IMR-90 (cell line): ENCODE measurements around the gene KRT1. TPM values are rescaled to one million over a fixed set of nuclear protein-coding genes. Genes with fewer than 3 reads are reported as not detected.

Experiments used
- ATAC-seq: fragments of 200-7000 bp; cut with Tn5 transposase; 2 replicates; pipeline ENCODE4 v1.9.1; 2020; ENCODE audit warnings: low read depth, mild to moderate bottlenecking, moderate library complexity
- BruUV-seq: library from RNA; stranded (reverse); fragments of 400-500 nt; replicated peaks from 2 replicates; lab custom pipeline; 2021; lab: Mats Ljungman, UMichigan
- CTCF ChIA-PET: fragments of 300-600 bp; formaldehyde crosslinking; extraction: SDS; loops from one replicate; lab custom pipeline; 2021; ENCODE audit warnings: antibody characterized with exemption; lab: Yijun Ruan, JAX
- POLR2A ChIA-PET: fragments of 300-600 bp; sonication (Branson Sonifier 250); formaldehyde crosslinking; loops from one replicate; lab custom pipeline; 2022; ENCODE audit warnings: antibody characterized with exemption; ENCODE audit not compliant: unreplicated experiment; lab: Charles Lee
- DNase-seq: peaks from one replicate; pipeline ENCODE4 v3.0.0; 2013
- H2AFZ ChIP-seq: replicated peaks from 2 replicates; pipeline ENCODE3; 2013; ENCODE audit warnings: low read length, mild to moderate bottlenecking; ENCODE audit not compliant: poor library complexity
- H2AK5ac ChIP-seq: 2 replicates; pipeline ENCODE4 v1.6.1; 2013; ENCODE audit warnings: low read depth, low read length, inconsistent platforms
- H2AK9ac ChIP-seq: replicated peaks from 2 replicates; pipeline ENCODE3; 2013; ENCODE audit warnings: mild to moderate bottlenecking, low read depth, low read length, moderate library complexity; ENCODE audit not compliant: poor library complexity
- H2BK120ac ChIP-seq: 2 replicates; pipeline ENCODE4 v1.6.1; 2013; ENCODE audit warnings: low read depth, low read length, inconsistent platforms
- H2BK15ac ChIP-seq: 3 replicates; pipeline ENCODE4 v1.6.1; 2013; ENCODE audit warnings: low read depth, low read length, inconsistent platforms
- H2BK20ac ChIP-seq: 2 replicates; pipeline ENCODE4 v1.6.1; 2013; ENCODE audit warnings: low read depth, mild to moderate bottlenecking, inconsistent platforms, low read length, moderate library complexity
- H2BK5ac ChIP-seq: 2 replicates; pipeline ENCODE4 v1.6.1; 2013; ENCODE audit warnings: mild to moderate bottlenecking, low read depth, low read length, inconsistent platforms; ENCODE audit not compliant: poor library complexity, severe bottlenecking
- H3K14ac ChIP-seq: replicated peaks from 2 replicates; pipeline ENCODE4 v1.6.1; 2013; ENCODE audit warnings: low read depth, low read length, inconsistent platforms
- H3K18ac ChIP-seq: 2 replicates; pipeline ENCODE4 v1.6.1; 2013; ENCODE audit warnings: low read depth, low read length, control low read depth
- H3K23ac ChIP-seq: 2 replicates; pipeline ENCODE4 v1.6.1; 2013; ENCODE audit warnings: low read depth, low read length, inconsistent platforms
- H3K27ac ChIP-seq: 2 replicates; pipeline ENCODE4 v1.5.1; 2013; ENCODE audit warnings: mild to moderate bottlenecking, control low read depth, low read length; ENCODE audit not compliant: insufficient read depth
- H3K27me3 ChIP-seq: 2 replicates; pipeline ENCODE4 v1.6.1; 2013; ENCODE audit warnings: low read length; ENCODE audit not compliant: control insufficient read depth, insufficient read depth
- H3K36me3 ChIP-seq: 2 replicates; pipeline ENCODE4 v1.6.1; 2013; ENCODE audit warnings: low read length, mixed read lengths; ENCODE audit not compliant: control insufficient read depth, insufficient read depth
- H3K4ac ChIP-seq: 2 replicates; pipeline ENCODE4 v1.6.1; 2013; ENCODE audit warnings: low read depth, low read length, inconsistent platforms
- H3K4me1 ChIP-seq: 2 replicates; pipeline ENCODE4 v1.6.1; 2013; ENCODE audit warnings: low read length, mixed read lengths; ENCODE audit not compliant: control insufficient read depth, insufficient read depth
- H3K4me2 ChIP-seq: 2 replicates; pipeline ENCODE4 v1.6.1; 2013; ENCODE audit warnings: low read depth, mild to moderate bottlenecking, control low read depth, low read length, moderate library complexity
- H3K4me3 ChIP-seq: 2 replicates; pipeline ENCODE4 v1.5.1; 2013; ENCODE audit warnings: low read depth, mild to moderate bottlenecking, control low read depth, low read length, moderate library complexity; ENCODE audit not compliant: insufficient read depth
- H3K56ac ChIP-seq: 2 replicates; pipeline ENCODE4 v1.6.1; 2013; ENCODE audit warnings: low read length, inconsistent platforms; ENCODE audit not compliant: insufficient read depth; ENCODE audit errors: extremely low read depth
- H3K79me1 ChIP-seq, 2 experiments: 2 replicates each; pipeline ENCODE4 v1.6.1; 2013; ENCODE audit warnings: low read length in 2 of 2, inconsistent platforms in 1 of 2, low read depth in 1 of 2
- H3K9ac ChIP-seq: 2 replicates; pipeline ENCODE4 v1.6.1; 2013; ENCODE audit warnings: low read depth, low read length, control low read depth
- H3K9me1 ChIP-seq: 2 replicates; pipeline ENCODE4 v1.6.1; 2013; ENCODE audit warnings: low read length, inconsistent platforms; ENCODE audit not compliant: insufficient read depth
- H3K9me3 ChIP-seq: 2 replicates; pipeline ENCODE4 v1.6.1; 2013; ENCODE audit warnings: low read length; ENCODE audit not compliant: control insufficient read depth, insufficient read depth
- H4K20me1 ChIP-seq: 2 replicates; pipeline ENCODE4 v1.6.1; 2013; ENCODE audit warnings: low read length, inconsistent platforms; ENCODE audit not compliant: insufficient read depth
- H4K5ac ChIP-seq: 2 replicates; pipeline ENCODE4 v1.6.1; 2013; ENCODE audit warnings: mild to moderate bottlenecking, low read depth, low read length, control low read depth
- H4K8ac ChIP-seq, 2 experiments: 2 replicates each; pipeline ENCODE4 v1.6.1; 2013; ENCODE audit warnings: low read depth in 2 of 2, low read length in 2 of 2, control low read depth in 1 of 2, inconsistent platforms in 1 of 2
- H4K91ac ChIP-seq: 2 replicates; pipeline ENCODE4 v1.6.1; 2013; ENCODE audit warnings: low read depth, low read length, inconsistent platforms; ENCODE audit not compliant: insufficient read depth
- NFE2L2 ChIP-seq: fragments of 150-350 bp; IDR thresholded peaks from 2 replicates; pipeline ENCODE4 v1.6.1; 2016; ENCODE audit warnings: low read depth, mild to moderate bottlenecking, low read length
- RAD21 ChIP-seq: IDR thresholded peaks from 2 replicates; pipeline ENCODE4 v1.6.1; 2012; ENCODE audit warnings: low read length, improper control_type of control experiment
- WGBS, 2 experiments: methylation state at CpG; one replicate each; pipeline versions ENCODE4 v1.1.5 to v1.1.7; 2013; ENCODE audit warnings: missing lambda C conversion rate in 2 of 2; ENCODE audit not compliant: insufficient read length in 1 of 2; ENCODE audit errors: extremely low coverage in 2 of 2; 5-methylcytosine and 5-hydroxymethylcytosine counted together
- dilution Hi-C: fragments of 300-500 bp; cut with HindIII; formaldehyde crosslinking; loops from one replicate; pipeline ENCODE4 v1.14.3; 2018; ENCODE audit warnings: low sequenced_read_pairs; ENCODE audit not compliant: unreplicated experiment
- in situ Hi-C: fragments of 300-500 bp; cut with MboI; formaldehyde crosslinking; loops from 3 replicates; pipeline ENCODE4 v1.14.3; 2019; ENCODE audit warnings: low sequenced_read_pairs, inconsistent platforms, mixed read lengths
- intact Hi-C: fragments of 100-400 bp; cut with micrococcal nuclease; formaldehyde crosslinking; loops from 2 replicates; pipeline ENCODE4 v1.10.0; 2022
- polyA plus RNA-seq, 3 experiments: library from polyadenylated mRNA; depleted of rRNA; stranded (reverse); fragments of >200 nt; gene quantifications; 2 replicates each; pipeline ENCODE4 v1.2.3, GENCODE V29; 2012; ENCODE audit warnings: low replicate concordance in 1 of 3
- total RNA-seq: library from RNA; depleted of rRNA; stranded (reverse); fragments of >200 nt; gene quantifications from 2 replicates; pipeline ENCODE4 v1.2.3, GENCODE V29; 2012

The KRT1 gene
- total and polyA plus RNA-seq, 2 of the 4 experiments (the other 2 are of a cell fraction), result not detected

DNA sequence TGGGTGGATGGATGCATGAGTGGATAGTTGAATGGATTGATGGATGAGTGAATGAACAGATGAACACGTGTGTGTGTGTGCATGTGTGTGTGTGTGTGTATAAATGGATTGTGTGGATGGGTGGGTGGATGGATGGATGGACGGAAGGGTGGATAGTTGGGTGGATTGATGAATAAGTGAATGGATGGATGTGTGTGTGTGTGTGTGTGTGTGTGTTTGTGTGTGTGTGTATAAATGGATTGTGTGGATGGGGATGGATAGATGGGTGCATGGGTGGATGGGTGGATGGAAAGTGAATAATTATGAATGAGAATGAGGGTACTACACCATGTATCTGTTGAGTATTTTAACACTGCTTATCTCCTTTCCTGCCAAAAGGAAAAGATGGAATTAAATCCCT, 22.1 kb upstream of the KRT1 start:
- Histone ChIP-seq H2BK20ac (no peak overlapping the region), H2BK15ac (no peak overlapping the region), H3K56ac (no peak overlapping the region), H2BK120ac (no peak overlapping the region), H4K20me1 (no peaks in the 10 kb centered on the region), H2AFZ (no peak overlapping the region), H4K8ac (no peak overlapping the region), H3K4me2 (no peak overlapping the region), H2AK5ac (no peak overlapping the region), H3K14ac (no peak overlapping the region), H3K4me3 (no peak overlapping the region), H2BK5ac (peak overlapping the region; percentile 70), H3K27me3 (peaks cover 20% of the 10 kb centered on the region), H3K27ac (no peak overlapping the region), H3K4me1 (no peaks in the 10 kb centered on the region), H2AK9ac (no peak overlapping the region), H3K9me1 (no peaks in the 10 kb centered on the region; the same call in 1 of the 2 replicates), H3K4ac (no peak overlapping the region), H3K23ac (no peak overlapping the region), H4K5ac (no peak overlapping the region), H3K9ac (no peak overlapping the region), H3K18ac (no peak overlapping the region), H3K36me3 (no peaks in the 10 kb centered on the region), H3K9me3 (no peaks in the 10 kb centered on the region), H4K91ac (no peak overlapping the region), H3K79me1 (no peaks in the 10 kb centered on the region)
- POLR2A ChIA-PET, result no interaction called here
- 22 to 100% methylated on average over 1 of the region's 2 CpGs for WGBS, 2 experiments
- no TSS peak for BruUV-seq
- dilution Hi-C loops (no loop called here), intact Hi-C loops (no loop called here), in situ Hi-C loops (no loop called here)
- TF ChIP-seq NFE2L2, result no peak
- no peak for TF ChIP-seq RAD21
- ATAC-seq (no peak), DNase-seq (no peak)
- CTCF ChIA-PET, result no interaction called here
